Osteocyte (in vitro differentiated cells): ENCODE measurements around the gene RPRD2. TPM values are rescaled to one million over a fixed set of nuclear protein-coding genes. Genes with fewer than 3 reads are reported as not detected.

Source experiments
- DNase-seq: peaks from one replicate; pipeline ENCODE4 v3.0.0; 2021; ENCODE audit warnings: mixed read lengths; ENCODE audit not compliant: unreplicated experiment; ENCODE audit errors: extremely low spot score
- H3K27ac Mint-ChIP-seq: one replicate; pipeline ENCODE4 v1.8.0; 2021; ENCODE audit warnings: mild to moderate bottlenecking, mixed read lengths; ENCODE audit not compliant: unreplicated experiment
- H3K27me3 Mint-ChIP-seq: one replicate; pipeline ENCODE4 v1.8.0; 2021; ENCODE audit warnings: mixed read lengths; ENCODE audit not compliant: unreplicated experiment
- H3K36me3 Mint-ChIP-seq: one replicate; pipeline ENCODE4 v1.8.0; 2021; ENCODE audit warnings: mixed read lengths; ENCODE audit not compliant: unreplicated experiment
- H3K4me1 Mint-ChIP-seq: one replicate; pipeline ENCODE4 v1.8.0; 2021; ENCODE audit warnings: mixed read lengths; ENCODE audit not compliant: unreplicated experiment
- H3K4me3 Mint-ChIP-seq: one replicate; pipeline ENCODE4 v1.8.0; 2021; ENCODE audit warnings: mild to moderate bottlenecking, moderate library complexity, mixed read lengths; ENCODE audit not compliant: unreplicated experiment
- H3K9me3 Mint-ChIP-seq: one replicate; pipeline ENCODE4 v1.8.0; 2021; ENCODE audit warnings: mixed read lengths; ENCODE audit not compliant: unreplicated experiment
- total RNA-seq: library from RNA; stranded (reverse); gene quantifications from 2 replicates; pipeline ENCODE4 v1.2.1, GENCODE V29; 2021
- TF ChIP-seq, protein P1 (sequence below): fragments of 200-600 bp; sonication (generic); IDR thresholded peaks from 2 replicates; pipeline ENCODE4 v1.5.0; 2021; ENCODE audit warnings: antibody characterized with exemption, mild to moderate bottlenecking, moderate library complexity

The RPRD2 gene
- total RNA-seq, 1 donor from 2014 or later: 29.9 TPM

DNA sequence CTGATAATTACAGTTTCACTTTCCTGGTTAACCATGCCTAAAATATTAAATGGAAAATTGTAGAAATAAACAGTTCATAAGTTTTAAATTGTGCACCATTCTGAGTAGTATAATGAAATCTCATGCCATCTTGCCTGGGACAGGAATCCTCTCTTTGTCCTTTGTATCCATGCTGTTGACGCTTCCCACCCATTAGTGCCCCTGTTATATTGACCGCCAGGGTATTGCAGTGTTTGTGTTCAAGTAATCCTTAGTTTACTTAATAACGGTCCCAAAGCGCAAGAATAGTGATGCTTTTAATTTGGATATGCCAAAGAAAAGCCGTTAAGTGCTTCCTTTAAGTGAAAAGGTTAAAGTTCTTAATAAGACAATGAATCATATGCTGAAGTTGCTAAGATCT lies 41.7 kb downstream of the RPRD2 start:
- Mint-ChIP-seq H3K4me1 (peaks cover 32% of the 10 kb centered on the region), H3K27me3 (no peaks in the 10 kb centered on the region), H3K4me3 (no peak overlapping the region), H3K36me3 (peaks cover 3% of the 10 kb centered on the region), H3K9me3 (no peaks in the 10 kb centered on the region), H3K27ac (peak overlapping the region; percentile 0)
- DNase-seq: no peak
- TF ChIP-seq, protein P1, sequence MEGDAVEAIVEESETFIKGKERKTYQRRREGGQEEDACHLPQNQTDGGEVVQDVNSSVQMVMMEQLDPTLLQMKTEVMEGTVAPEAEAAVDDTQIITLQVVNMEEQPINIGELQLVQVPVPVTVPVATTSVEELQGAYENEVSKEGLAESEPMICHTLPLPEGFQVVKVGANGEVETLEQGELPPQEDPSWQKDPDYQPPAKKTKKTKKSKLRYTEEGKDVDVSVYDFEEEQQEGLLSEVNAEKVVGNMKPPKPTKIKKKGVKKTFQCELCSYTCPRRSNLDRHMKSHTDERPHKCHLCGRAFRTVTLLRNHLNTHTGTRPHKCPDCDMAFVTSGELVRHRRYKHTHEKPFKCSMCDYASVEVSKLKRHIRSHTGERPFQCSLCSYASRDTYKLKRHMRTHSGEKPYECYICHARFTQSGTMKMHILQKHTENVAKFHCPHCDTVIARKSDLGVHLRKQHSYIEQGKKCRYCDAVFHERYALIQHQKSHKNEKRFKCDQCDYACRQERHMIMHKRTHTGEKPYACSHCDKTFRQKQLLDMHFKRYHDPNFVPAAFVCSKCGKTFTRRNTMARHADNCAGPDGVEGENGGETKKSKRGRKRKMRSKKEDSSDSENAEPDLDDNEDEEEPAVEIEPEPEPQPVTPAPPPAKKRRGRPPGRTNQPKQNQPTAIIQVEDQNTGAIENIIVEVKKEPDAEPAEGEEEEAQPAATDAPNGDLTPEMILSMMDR: no peak

DNA sequence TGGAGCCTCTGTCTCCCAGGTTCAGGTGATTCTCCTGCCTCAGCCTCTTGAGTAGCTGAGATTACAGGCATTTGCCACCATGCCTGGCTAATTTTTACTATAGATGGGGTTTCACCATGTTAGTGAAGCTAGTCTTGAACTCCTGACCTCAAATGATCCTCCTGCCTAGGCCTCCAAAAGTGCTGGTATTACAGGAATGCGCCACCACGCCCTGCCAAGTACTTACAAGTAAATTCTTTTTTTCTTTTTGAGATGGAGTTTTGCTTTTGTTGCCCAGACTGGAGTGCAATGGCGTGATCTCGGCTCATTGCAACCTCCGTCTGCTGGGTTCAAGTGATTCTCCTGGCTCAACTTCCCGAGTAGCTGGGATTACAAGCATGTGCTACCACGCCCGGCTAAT lies 42.5 kb downstream of the RPRD2 start:
- no peaks in the 10 kb centered on the region for H3K9me3 Mint-ChIP-seq
- DNase-seq: no peak
- no peak overlapping the region for H3K27ac Mint-ChIP-seq
- H3K4me3 Mint-ChIP-seq: no peak overlapping the region
- no peaks in the 10 kb centered on the region for H3K27me3 Mint-ChIP-seq
- TF ChIP-seq, protein P1: no peak
- peaks cover 5% of the 10 kb centered on the region for H3K36me3 Mint-ChIP-seq
- peaks cover 32% of the 10 kb centered on the region for H3K4me1 Mint-ChIP-seq

DNA sequence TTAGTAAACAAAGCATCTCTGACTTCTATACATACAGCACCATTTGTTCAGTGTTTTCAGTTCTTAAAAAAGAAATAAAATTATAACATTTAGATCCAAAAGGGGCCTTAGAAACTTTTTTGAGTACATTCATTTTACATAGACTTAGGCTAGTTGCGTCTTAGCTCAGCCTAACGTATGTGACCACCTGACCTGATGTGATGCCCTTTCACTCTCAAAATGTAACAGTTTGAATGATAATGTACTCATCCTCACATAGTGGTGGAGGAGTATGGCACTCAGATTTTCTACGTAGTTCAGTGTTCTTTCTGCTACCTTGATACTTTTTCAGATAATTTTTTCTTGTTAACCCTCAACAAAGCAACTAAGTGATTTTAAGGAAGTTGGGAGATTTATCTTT lies 43.4 kb downstream of the RPRD2 start:
- DNase-seq: no peak
- TF ChIP-seq, protein P1: no peak
- Mint-ChIP-seq H3K4me3 (no peak overlapping the region), H3K27ac (no peak overlapping the region), H3K9me3 (no peaks in the 10 kb centered on the region), H3K4me1 (peaks cover 32% of the 10 kb centered on the region), H3K27me3 (no peaks in the 10 kb centered on the region), H3K36me3 (peaks cover 5% of the 10 kb centered on the region)

DNA sequence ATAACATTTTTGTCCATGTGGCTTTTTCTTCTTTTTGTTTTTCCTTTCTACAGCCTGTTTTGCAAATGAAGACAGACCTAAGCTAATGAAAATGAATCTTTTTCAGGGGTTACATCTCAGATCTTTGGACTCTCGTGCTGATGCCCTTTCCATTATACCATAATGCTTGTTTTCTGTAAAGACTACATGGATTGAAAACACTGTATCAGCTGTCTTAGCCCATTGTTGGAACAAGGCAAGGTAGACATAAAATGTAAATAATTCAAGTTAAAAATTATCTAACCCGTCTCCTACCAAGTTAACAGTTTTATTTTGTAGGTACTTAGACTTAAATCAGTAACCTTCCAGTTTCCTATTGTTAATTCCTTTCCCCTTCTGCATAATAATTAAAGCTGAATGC lies 44.9 kb downstream of the RPRD2 start:
- TF ChIP-seq, protein P1: no peak
- no peaks in the 10 kb centered on the region for H3K27me3 Mint-ChIP-seq
- no peak overlapping the region for H3K27ac Mint-ChIP-seq
- H3K4me1 Mint-ChIP-seq: peaks cover 30% of the 10 kb centered on the region
- H3K9me3 Mint-ChIP-seq: no peaks in the 10 kb centered on the region
- no peak for DNase-seq
- H3K4me3 Mint-ChIP-seq: no peak overlapping the region
- peaks cover 5% of the 10 kb centered on the region for H3K36me3 Mint-ChIP-seq

DNA sequence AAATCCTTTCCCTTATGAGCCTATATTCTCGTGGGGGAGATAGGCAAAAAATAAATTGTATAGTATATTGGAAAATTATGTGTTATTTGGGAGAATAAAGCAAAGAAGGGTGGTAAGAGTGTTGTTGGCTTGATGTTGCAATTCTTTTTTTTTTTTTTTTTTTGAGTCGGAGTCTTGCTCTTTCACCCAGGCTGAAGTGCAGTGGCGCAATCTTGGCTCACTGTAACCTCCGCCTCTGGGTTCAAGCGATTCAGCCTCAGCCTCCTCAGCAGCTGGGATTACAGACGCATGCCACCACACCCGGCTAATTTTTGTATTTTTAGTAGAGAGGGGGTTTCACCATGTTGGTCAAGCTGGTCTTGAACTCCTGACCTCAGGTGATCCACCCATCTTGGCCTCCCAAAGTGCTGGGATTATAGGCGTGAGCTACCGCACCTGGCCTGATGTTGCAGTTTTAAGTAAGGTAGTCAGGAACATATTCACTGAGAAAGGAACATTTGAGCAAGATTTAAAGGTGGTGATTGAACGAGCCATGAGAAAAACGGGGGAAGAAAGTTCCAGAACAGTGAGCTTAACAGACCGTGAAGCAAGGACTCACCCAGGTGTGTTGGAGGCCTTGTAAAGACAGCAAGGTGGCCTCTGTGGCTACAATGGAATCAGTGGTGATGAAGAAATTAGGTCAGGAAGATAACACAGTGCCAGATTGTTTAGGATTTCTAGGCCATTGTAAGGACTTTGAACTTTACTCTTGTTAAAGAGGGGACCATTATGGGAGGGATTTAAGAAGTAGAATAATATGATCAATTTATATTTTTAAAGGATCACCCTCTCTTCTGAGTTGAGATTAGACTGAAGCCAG lies 45.8 kb downstream of the RPRD2 start:
- H3K27ac Mint-ChIP-seq: no peak overlapping the region
- H3K27me3 Mint-ChIP-seq: no peaks in the 10 kb centered on the region
- peaks cover 5% of the 10 kb centered on the region for H3K36me3 Mint-ChIP-seq
- no peak for DNase-seq
- no peak overlapping the region for H3K4me3 Mint-ChIP-seq
- no peaks in the 10 kb centered on the region for H3K9me3 Mint-ChIP-seq
- H3K4me1 Mint-ChIP-seq: peaks cover 27% of the 10 kb centered on the region
- TF ChIP-seq, protein P1: no peak
